ENCODE measurements around the gene ALG3. TPM values are rescaled to one million over a fixed set of nuclear protein-coding genes. Genes with fewer than 3 reads are reported as not detected.

ALG3 gene
- total RNA-seq, 1 donor from 2014 or later, result 48.5 TPM

- intact Hi-C loops (cut with micrococcal nuclease), result loop anchor here (1.0 to 2.0 kb wide), 2 partner anchors 10 to 38 kb away; partner anchors contain the start of gene PSMD2
Measured at GRCh38 chr3:184260724-184261269, 12.0 kb upstream of the ALG3 start.

- intact Hi-C loops (cut with micrococcal nuclease), result loop anchor here (2.0 kb wide), 1 partner anchor 39 kb away; the partner anchor contains the start of gene PSMD2
Measured at GRCh38 chr3:184259878-184260723, 11.3 kb upstream of the ALG3 start.

GRCh38 chr3:184259396-184259877 is 10.7 kb upstream of the ALG3 start:
- intact Hi-C loops (cut with micrococcal nuclease), result no loop called here

- intact Hi-C loops (cut with micrococcal nuclease), result no loop called here
Measured at GRCh38 chr3:184258926-184259325, 10.2 kb upstream of the ALG3 start.

GRCh38 chr3:184257083-184257915 is 8.5 kb upstream of the ALG3 start:
- intact Hi-C loops (cut with micrococcal nuclease), result no loop called here

GRCh38 chr3:184255291-184256039 is 6.7 kb upstream of the ALG3 start:
- intact Hi-C loops (cut with micrococcal nuclease), result no loop called here

GRCh38 chr3:184250167-184250828 is 1.5 kb upstream of the ALG3 start:
- intact Hi-C loops (cut with micrococcal nuclease), result loop anchor here (1.0 kb wide), 3 partner anchors 11 to 355 kb away; partner anchors contain the start of gene CAMK2N2

- intact Hi-C loops (cut with micrococcal nuclease), result loop anchor here (1.0 to 5.0 kb wide), 14 partner anchors 12 to 1457 kb away; partner anchors contain the start of genes ABCC5, ABCF3, AP2M1 and ATP11B
Measured at GRCh38 chr3:184249412-184250166, 827 bp upstream of the ALG3 start, which contains the start of gene EEF1AKMT4. Gene EEF1AKMT4, plus strand, starts transcription at chr3:184249672. Its CDS starts 23 bp downstream, at chr3:184249695.

- intact Hi-C loops (cut with micrococcal nuclease), result no loop called here
Measured at GRCh38 chr3:184242297-184242685, 6.5 kb downstream of the ALG3 start.

- intact Hi-C loops (cut with micrococcal nuclease), result no loop called here
Measured at GRCh38 chr3:184241447-184242296, 7.1 kb downstream of the ALG3 start.

GRCh38 chr3:184241141-184241446 is 7.7 kb downstream of the ALG3 start:
- intact Hi-C loops (cut with micrococcal nuclease), result no loop called here

- intact Hi-C loops (cut with micrococcal nuclease), result no loop called here
Measured at GRCh38 chr3:184240384-184241140, 8.2 kb downstream of the ALG3 start.

GRCh38 chr3:184239708-184240107 is 9.1 kb downstream of the ALG3 start:
- intact Hi-C loops (cut with micrococcal nuclease), result no loop called here

- intact Hi-C loops (cut with micrococcal nuclease), result no loop called here
Measured at GRCh38 chr3:184239221-184239620, 9.5 kb downstream of the ALG3 start.

GRCh38 chr3:184238246-184238818 is 10.4 kb downstream of the ALG3 start:
- intact Hi-C loops (cut with micrococcal nuclease), result no loop called here

- intact Hi-C loops (cut with micrococcal nuclease), result no loop called here
Measured at GRCh38 chr3:184237807-184238206, 11.0 kb downstream of the ALG3 start.

- intact Hi-C loops (cut with micrococcal nuclease), result no loop called here
Measured at GRCh38 chr3:184237211-184237610, 11.6 kb downstream of the ALG3 start.

GRCh38 chr3:184236636-184237035 is 12.1 kb downstream of the ALG3 start:
- intact Hi-C loops (cut with micrococcal nuclease), result no loop called here
